D341Med (cell line): Measurements from ENCODE around the gene PPA2.
"Not testable (repeated sequence)": the region's sequence is repeated elsewhere in the genome, so short reads cannot be mapped to it uniquely, and the experiment has no call there.

Experiments
- DNase-seq: peaks from one replicate; pipeline ENCODE4 v3.0.0; 2012; ENCODE audit warnings: low spot score

PPA2 gene

DNA sequence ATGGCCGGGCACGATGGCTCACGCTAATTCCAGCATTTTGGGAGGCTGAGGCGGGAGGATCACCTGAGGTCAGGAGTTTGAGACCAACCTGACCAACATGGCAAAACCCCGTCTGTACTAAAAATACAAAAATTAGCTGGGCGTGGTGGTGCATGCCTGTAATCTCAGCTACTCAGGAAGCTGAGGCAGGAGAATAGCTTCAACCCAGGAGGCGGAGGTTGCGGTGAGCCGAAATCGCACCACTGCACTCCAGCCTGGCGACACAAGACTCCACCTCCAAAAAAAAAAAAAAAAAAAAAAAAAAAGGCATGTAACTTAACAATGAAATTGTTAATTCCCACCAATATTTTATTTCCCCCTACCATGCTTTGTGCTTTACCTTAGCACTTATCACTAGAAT is 15.3 kb downstream of the PPA2 start:
- DNase-seq, result not testable (repeated sequence)

DNA sequence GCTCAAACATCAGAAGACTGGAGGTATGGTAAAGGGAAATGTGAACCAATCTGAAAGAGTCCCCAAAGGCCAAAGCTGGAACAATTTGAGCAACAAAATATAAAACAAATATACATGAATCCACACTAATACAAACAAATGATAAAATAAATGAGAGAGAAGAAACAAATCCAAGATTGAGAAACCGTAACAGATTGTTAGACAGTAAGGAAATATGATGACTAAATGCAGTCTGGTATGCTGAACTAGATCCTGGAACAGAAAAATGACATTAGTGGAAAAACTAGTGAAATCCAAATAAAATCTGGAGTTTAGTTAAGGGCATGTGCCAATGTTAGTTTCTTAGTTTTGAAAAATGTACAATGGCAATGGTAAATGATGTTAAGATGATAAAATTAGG is 15.9 kb downstream of the PPA2 start:
- DNase-seq, result no peak

- no peak for DNase-seq
Observed at GRCh38 chr4:105455998-105456397, 17.9 kb downstream of the PPA2 start.

- DNase-seq, result no peak
Observed at GRCh38 chr4:105455182-105455581, 18.7 kb downstream of the PPA2 start.

DNA sequence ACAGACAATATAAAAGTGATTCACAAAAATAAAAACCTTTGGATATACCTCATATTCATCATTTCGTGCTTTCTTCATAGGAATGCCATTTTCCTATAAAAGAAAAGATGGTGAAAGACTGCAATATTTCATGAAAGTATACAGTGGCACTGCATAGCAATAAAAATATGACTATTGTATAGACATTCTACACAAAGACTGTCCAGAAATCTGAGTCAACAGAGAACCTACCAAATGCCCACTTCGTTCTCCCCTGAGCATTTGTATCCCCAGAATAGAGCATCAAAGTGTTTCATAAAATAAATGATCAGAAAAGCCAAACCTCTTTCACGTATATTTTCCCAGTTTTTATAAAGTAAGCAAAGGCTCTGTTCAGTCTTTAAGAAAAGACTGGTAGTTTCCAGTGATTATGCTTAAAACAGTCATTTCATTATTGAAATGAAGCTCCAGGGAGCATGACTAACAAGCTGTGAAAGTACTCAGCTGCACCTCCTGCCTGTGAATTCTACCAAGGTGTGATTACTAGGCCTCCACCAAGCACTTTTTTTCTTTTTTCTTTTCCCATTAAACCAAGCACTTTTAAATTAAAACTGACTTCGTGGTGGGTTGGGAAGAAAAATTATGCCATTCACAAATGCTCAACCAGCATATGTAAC is 20.2 kb downstream of the PPA2 start:
- DNase-seq, result no peak

DNA sequence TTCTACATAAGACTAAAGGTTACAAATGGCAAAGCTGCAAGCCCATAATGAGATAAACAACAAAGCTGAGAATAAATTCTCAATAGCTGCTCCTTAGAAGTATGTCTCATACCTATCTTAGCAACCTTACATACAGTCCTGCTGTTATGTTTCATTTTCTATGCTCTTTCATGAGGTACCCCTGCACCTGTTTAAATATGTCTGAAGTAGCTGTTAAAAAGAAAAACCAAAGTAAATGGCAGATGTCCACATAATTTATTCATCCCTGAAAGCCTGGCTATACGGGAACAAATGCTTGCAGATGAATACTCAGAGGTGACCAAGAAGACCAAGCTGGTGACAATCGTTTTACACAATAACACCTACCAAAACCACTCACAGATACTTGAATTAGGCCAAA is 22.5 kb downstream of the PPA2 start:
- DNase-seq, result no peak

DNA sequence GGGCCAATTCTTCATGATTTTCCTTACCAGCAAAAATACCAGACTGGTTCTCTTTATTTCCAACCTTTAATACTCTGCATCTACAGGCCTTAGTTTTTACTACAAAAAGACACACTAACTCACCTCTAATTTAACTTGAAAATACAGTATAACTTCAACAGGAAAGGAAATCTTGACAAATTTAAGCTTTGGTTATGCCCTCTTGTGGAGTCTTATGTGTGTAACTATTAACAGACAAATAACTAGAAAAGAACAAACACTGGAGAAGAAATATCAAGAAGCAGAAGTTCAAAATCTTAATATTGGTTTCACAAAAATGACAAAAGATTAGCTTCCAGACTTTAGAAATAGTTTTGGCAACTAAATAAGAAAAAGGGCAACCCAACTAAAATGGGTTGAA is 33.0 kb downstream of the PPA2 start:
- DNase-seq, result no peak

- DNase-seq, result no peak
Observed at GRCh38 chr4:105437637-105438036, 36.2 kb downstream of the PPA2 start.

DNA sequence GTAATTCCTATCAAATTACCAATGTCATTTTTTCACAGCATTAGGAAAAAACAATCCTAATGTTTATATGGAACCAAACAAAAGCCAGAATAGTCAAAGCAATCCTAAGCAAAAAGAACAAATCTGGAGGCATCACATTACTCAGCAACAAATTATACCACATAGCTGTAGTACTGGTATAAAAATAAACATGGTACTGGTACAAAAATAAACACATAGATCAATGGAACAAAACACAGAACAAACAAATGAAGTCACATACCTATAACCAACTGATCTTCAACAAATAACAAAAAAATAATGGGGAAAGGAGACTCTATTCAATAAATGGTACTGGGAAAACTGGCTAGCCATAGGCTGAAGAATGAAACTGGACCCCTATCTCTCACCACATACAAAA is 37.4 kb downstream of the PPA2 start:
- no peak for DNase-seq

GRCh38 chr4:105434940-105435339 is 38.9 kb downstream of the PPA2 start:
- no peak for DNase-seq

- DNase-seq, result no peak
Observed at GRCh38 chr4:105433421-105433820, 40.4 kb downstream of the PPA2 start.

GRCh38 chr4:105432438-105432837 is 41.4 kb downstream of the PPA2 start:
- DNase-seq, result no peak

GRCh38 chr4:105430811-105431210 is 43.1 kb downstream of the PPA2 start:
- no peak for DNase-seq

DNA sequence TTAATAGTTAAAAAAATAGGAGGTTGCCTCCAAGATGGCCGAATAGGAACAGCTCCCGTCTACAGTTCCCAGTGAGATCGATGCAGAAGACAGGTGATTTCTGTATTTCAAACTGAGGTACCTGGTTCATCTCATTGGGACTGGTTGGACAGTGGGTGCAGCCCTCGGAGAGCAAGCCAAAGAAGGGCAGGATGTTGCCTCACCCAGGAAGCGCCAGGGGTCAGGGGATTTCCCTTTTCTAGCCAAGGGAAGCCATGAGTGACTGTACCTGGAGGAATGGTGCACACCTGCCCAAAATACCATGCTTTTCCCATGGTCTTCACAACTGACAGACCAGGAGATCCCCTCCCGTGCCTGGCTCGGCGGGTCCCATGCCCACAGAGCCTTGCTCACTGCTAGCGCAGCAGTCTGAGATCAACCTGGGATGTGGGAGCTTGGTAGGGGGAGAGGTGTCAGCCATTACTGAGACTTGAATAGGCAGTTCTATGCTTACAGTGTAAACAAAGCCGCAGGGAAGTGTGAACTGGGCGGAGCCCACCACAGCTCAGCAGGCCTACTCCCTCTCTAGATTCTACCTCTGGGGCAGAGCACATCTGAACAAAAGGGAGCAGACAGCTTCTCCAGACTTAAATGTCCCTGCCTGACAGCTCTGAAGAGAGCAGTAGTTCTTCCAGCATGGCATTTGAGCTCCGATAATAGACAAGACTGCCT is 47.5 kb downstream of the PPA2 start:
- no peak for DNase-seq

GRCh38 chr4:105422207-105422920 is 51.5 kb downstream of the PPA2 start:
- DNase-seq, result no peak

DNA sequence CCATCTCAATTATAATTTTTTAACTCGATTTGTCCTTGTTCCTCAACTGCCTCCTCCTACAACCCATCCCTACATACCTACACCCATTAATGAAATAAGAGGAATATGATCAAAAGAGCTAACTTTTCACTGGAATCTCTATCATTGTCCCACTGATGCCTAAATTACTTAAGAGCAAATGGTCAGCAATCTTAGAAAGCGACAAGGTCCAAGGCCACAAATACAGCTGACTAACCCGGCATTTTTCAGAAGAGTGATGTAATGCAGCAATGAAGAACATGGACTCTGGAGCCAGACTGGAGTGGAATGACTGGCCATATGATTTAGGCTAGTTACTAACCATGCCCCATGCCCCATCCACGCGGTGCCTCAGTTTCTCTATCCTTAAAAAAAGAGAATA is 56.2 kb downstream of the PPA2 start:
- no peak for DNase-seq

DNA sequence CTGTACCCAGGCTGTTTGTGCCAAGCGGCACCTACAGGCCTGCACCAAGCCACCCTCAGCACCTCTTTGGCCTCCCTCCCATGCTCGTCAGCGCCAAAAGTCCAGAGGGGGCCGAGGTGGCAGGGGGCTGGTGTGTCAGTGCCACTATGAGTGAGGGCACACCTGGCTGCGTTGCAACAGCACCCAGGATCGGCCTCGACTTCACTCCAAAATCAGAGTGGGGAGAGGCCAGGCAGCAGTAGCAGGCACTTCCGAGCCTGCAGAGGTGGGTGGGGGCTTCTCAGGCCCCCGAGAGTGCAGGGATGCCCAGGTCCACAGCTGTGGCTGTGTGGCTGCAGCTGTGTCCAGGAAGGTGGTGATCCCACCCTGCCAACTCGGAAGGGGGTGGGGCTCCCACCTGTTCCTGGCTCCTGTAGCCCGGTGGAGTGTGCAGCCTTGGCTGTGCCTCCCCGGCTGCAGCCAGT is 58.5 kb downstream of the PPA2 start:
- no peak for DNase-seq

DNA sequence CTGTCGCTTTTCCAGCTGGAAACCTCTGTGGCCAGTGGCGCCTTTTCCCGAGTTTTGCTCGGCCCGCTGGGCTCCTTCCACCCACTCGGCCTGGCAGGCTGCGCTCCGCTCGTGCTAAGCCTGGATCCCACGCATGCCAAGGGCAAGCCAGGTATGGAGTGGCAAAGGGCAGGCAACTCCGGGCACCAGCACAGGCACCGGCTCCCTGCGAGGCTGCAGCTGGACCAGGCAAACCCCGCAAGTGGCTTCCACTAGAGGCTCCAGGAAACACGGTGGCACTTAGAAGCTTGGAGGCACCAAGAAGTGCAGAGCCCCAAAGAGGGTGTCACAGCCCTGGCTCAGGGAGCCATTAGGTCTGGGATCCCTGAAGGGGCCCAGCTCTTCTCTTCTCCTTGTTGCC is 59.5 kb downstream of the PPA2 start:
- DNase-seq, result no peak

DNA sequence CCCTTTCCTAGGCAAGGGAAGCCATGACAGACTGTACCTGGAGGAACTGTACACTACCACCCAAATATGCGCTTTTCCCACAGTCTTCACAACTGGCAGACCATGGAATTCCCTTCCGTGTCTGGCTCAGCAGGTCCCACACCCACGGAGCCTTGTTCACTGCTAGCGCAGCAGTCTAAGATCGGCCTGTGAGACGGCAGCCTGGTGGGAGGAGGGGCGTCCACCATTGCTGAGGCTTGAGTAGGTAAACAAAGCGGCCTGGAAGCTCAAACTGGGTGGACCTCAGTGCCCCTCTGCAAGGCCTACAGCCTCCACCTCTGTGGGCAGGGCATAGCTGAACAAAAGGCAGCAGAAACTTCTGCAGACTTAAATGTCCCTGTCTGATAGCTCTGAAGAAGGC is 64.7 kb downstream of the PPA2 start:
- not testable (repeated sequence) for DNase-seq

DNA sequence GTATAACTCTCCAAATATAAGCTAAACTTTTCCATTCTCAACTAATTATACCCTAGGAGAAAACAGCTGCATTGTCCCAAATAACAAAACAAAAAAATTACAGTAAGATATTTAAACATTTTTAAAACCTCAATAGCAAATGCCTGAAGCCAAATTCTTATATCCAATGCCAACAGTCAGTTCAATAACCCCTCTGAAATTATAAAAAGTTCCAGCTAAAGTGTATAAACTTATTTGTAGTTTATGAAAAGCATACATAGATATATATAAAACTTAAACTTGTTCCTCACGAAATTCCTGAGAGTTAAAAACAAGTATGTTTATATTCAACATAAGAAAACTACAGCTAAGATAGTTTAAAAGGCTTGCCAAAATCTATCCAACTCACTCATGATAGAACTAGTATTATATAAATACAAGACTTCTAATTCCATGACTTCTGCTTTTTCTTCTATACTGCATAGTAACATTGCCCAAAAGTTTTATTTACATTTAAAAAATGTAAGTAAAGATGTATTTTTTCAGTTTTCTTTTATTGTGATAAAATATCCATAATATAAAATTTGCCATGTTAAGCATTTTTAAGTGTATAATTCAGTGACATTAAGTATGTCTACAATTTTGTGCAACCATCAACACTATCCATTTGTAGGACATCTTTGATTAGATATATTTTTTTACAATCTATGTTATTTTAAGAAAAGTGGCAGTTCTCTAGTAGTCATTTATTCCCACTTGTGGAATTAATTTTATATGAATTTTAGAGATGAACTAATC is 72.8 kb downstream of the PPA2 start:
- no peak for DNase-seq

DNA sequence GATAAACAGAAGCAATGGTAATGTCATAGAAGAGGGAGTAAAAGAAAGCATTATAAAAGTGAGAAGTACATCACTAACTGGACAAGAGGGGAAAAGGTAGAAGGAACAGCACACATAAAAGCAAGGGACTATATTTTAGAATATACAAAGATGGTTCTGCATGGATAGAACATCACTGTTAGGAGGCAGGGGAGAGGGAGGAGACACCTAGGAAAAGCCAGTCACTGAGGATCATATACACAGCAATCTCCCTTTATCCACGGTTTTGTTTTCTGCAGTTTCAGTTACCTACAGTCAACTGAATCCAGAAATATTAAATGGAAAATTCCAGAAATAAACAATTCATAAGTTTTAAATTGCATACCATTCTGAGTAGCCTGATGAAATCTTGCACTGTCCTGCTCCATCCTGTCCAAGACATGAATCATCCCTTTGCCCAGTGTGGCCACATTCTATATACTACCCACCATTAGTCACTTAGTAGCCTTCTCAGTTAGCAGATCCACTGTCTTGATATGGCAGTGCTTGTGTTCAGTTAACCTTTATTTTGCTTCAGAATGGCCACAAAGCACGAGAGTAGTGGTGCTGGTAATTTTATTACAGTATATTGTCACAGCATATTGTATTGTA is 74.2 kb downstream of the PPA2 start:
- DNase-seq, result no peak

DNA sequence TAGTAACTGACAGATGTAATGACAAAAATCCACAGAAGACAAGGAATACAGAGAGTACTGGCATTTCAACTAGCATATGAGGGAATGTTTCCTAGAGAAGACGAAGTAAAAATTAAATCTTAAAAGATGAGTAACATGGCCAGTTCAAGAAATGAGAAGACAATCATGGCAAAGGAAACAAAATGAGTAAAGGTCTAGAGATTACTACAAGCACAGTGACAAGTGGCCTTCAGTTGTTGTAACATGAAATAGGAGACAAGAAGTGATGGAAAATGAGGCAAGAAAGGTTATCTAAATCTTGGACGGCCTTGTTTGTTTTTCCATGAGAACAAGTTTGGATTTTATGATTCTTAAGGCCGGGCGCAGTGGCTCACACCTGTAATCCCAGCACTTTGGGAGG is 81.0 kb downstream of the PPA2 start:
- DNase-seq, result no peak
